ENCODE results near the gene TMED1.
A peak's percentile ranks its signal among the peaks of the same experiment; 100 is the strongest.
"Not testable (repeated sequence)": the region's sequence is repeated elsewhere in the genome, so short reads cannot be mapped to it uniquely, and the experiment has no call there.

The TMED1 gene

DNA sequence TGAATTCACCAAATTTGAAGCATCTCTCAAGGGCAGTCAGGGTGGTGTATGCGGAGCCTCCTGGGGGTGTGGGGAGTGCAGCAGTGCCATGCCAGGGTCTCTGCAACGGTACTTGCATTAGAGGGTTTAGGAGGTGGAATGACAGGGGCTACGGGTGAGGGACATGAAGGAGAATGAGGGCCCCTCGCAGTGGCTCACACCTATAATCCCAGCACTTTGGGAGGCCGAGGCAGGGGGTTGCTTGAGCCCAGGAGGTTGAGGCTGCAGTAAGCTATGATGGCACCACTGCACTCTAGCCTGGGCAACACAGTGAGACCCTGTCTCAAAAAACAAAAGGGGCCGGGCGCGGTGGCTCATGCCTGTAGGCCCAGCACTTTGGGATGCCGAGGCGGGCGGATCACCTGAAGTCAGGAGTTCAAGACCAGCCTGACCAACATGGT is 33.9 kb upstream of the TMED1 start:
- DNase-seq; H3K4me2 ChIP-seq (ENCODE audit: low read length, poor library complexity, severe bottlenecking); H3K27me3 ChIP-seq (ENCODE audit: control insufficient read depth in 1 of 2, insufficient read depth in 1 of 2, low read length in 2 of 2); H3K23ac ChIP-seq (ENCODE audit: low read length in 2 of 2); H3K4me1 ChIP-seq (ENCODE audit: control insufficient read depth, insufficient read depth, low read depth, low read length); H2BK15ac ChIP-seq (ENCODE audit: low read depth, poor library complexity, severe bottlenecking); H3K14ac ChIP-seq (ENCODE audit: low read length in 2 of 2); H2AFZ ChIP-seq (ENCODE audit: low read depth, low read length); H4K8ac ChIP-seq (ENCODE audit: low read length); H3K9me3 ChIP-seq (ENCODE audit: control insufficient read depth, low read length); H2BK120ac ChIP-seq (ENCODE audit: low read depth, low read length); H3K9ac ChIP-seq (ENCODE audit: low read length); H2BK5ac ChIP-seq (ENCODE audit: low read depth, low read length, poor library complexity, severe bottlenecking); H3K79me1 ChIP-seq (replicated peaks; ENCODE audit: low read length, poor library complexity, severe bottlenecking); H2AK5ac ChIP-seq (ENCODE audit: low read length, severe bottlenecking); H3K27ac ChIP-seq (ENCODE audit: low read length, poor library complexity, severe bottlenecking); H3K4ac ChIP-seq (ENCODE audit: low read depth in 1 of 2, low read length in 2 of 2); H3K4me3 ChIP-seq (ENCODE audit: insufficient read depth in 1 of 2, low read depth in 1 of 2, low read length in 2 of 2); H3K36me3 ChIP-seq (ENCODE audit: control insufficient read depth in 1 of 2, insufficient read depth in 2 of 2, low read depth in 1 of 2, low read length in 2 of 2): not testable (repeated sequence)
- H4K91ac ChIP-seq (ENCODE audit: low read length), result peak overlapping the region; percentile 59
- peak overlapping the region in 1 of 2 experiments; percentile 0 for H2BK12ac ChIP-seq (ENCODE audit: low read length in 2 of 2)
- WGBS, result 95% methylated on average over 11 of the region's 11 CpGs
- peak overlapping the region in 1 of 2 experiments; percentile 12 for H3K18ac ChIP-seq (ENCODE audit: low read depth in 1 of 2, low read length in 2 of 2)

DNA sequence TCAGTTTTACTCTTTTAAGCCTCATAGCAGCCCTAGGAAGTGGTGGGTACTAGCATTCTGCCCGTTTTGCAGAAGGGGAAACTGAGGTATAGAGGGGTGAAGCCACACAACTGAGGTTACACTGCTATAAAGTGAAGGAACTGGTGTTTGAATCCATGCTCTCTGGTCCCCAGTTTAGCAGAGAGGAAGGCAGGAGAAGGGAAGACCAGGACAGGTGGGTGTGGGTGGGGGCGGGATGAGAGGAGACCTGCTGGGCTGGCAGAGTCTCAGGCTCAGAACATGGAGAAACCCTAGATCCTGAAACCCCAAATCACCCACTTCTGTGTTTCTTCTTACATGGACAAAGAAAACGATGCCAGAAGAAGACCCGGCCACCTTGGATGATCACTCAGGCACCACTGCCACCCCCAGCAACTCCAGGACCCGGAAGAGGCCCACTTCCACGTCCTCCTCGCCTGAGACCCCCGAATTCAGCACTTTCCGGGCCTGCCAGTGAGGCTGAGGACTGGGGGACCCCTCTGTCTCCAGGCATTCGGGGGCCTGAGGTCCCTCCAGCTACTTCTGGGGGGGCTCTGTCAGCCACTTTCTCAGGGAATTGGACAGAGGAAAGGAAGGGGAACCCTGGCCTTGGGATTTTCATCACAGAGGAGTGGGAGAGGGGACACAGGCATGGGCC is 33.0 kb upstream of the TMED1 start:
- 92% methylated on average over 10 of the region's 10 CpGs for WGBS

DNA sequence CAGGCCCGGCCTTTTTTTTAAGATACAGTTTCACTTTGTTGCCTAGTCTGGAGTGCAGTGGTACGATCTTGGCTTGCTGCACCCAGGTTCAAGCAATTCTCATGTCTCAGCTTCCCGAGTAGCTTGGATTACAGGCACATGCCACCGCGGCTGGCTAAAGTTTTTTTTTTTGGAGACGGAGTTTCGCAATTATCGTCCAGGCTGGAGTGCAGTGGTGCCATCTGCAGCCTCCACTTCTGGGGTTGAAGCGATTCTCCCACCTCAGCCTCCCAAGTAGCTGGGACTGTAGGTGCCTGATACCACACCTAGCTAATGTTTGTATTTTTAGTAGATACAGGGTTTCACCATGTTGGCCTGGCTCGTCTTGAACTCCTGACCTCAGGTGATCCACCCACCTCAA is 30.5 kb upstream of the TMED1 start:
- no peak overlapping the region for H2BK12ac ChIP-seq (ENCODE audit: low read length in 2 of 2)
- no peak overlapping the region for H3K14ac ChIP-seq (ENCODE audit: low read length in 2 of 2)

More for the DNA sequence above, 33.0 kb upstream of the TMED1 start:
- no peak overlapping the region for H2BK12ac ChIP-seq (ENCODE audit: low read length in 2 of 2)
- H3K4ac ChIP-seq (ENCODE audit: low read depth in 1 of 2, low read length in 2 of 2), result no peak overlapping the region
- no peaks in the 10 kb centered on the region for H3K36me3 ChIP-seq (ENCODE audit: control insufficient read depth in 1 of 2, insufficient read depth in 2 of 2, low read depth in 1 of 2, low read length in 2 of 2)
- H4K8ac ChIP-seq (ENCODE audit: low read length), result no peak overlapping the region
- H3K9me3 ChIP-seq (ENCODE audit: control insufficient read depth, low read length), result no peaks in the 10 kb centered on the region
- no peak overlapping the region for H3K18ac ChIP-seq (ENCODE audit: low read depth in 1 of 2, low read length in 2 of 2)
- DNase-seq, result no peak
- no peak overlapping the region for H3K23ac ChIP-seq (ENCODE audit: low read length in 2 of 2)
- no peak overlapping the region for H4K91ac ChIP-seq (ENCODE audit: low read length)
- H3K27ac ChIP-seq (ENCODE audit: low read length, poor library complexity, severe bottlenecking), result no peak overlapping the region
- no peak overlapping the region for H2BK5ac ChIP-seq (ENCODE audit: low read depth, low read length, poor library complexity, severe bottlenecking)
- no peak overlapping the region for H3K4me2 ChIP-seq (ENCODE audit: low read length, poor library complexity, severe bottlenecking)
- H3K14ac ChIP-seq (ENCODE audit: low read length in 2 of 2), result no peak overlapping the region
- no peak overlapping the region for H2AFZ ChIP-seq (ENCODE audit: low read depth, low read length)
- no peak overlapping the region for H2BK120ac ChIP-seq (ENCODE audit: low read depth, low read length)
- H3K4me1 ChIP-seq (ENCODE audit: control insufficient read depth, insufficient read depth, low read depth, low read length), result peaks cover 9% of the 10 kb centered on the region
- no peak overlapping the region for H2BK15ac ChIP-seq (ENCODE audit: low read depth, poor library complexity, severe bottlenecking)
- no peak overlapping the region for H3K9ac ChIP-seq (ENCODE audit: low read length)
- H3K79me1 ChIP-seq (replicated peaks; ENCODE audit: low read length, poor library complexity, severe bottlenecking), result peaks cover 4% of the 10 kb centered on the region
- H2AK5ac ChIP-seq (ENCODE audit: low read length, severe bottlenecking), result no peak overlapping the region
- no peak overlapping the region for H3K4me3 ChIP-seq (ENCODE audit: insufficient read depth in 1 of 2, low read depth in 1 of 2, low read length in 2 of 2)
- no peaks in the 10 kb centered on the region for H3K27me3 ChIP-seq (ENCODE audit: control insufficient read depth in 1 of 2, insufficient read depth in 1 of 2, low read length in 2 of 2)

DNA sequence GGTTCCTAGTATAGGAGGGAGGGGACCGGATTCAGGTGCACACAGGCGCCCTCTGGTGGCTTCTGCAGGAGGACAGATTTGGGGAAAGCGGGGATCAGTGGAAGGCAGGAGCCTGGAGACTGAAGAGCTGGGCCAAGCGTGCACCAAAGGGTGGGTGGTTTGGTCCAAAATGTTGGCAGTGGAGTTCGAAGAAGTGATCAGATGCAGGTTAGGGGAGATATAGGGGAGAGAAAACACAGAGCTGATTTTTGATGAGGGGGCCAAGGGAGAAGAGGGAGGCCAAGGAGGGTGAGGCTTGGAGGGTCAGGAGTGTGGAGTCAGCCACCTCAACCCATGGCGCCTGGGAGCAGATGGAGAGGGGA is 28.5 kb upstream of the TMED1 start:
- Histone ChIP-seq H3K27ac (ENCODE audit: low read length, poor library complexity, severe bottlenecking) (no peak overlapping the region), H4K91ac (ENCODE audit: low read length) (no peak overlapping the region), H3K4me1 (ENCODE audit: control insufficient read depth, insufficient read depth, low read depth, low read length) (peaks cover 9% of the 10 kb centered on the region), H2AFZ (ENCODE audit: low read depth, low read length) (peak overlapping the region; percentile 54), H3K4me3 (ENCODE audit: insufficient read depth in 1 of 2, low read depth in 1 of 2, low read length in 2 of 2) (peak overlapping the region in 1 of 2 experiments; percentile 25), H3K9me3 (ENCODE audit: control insufficient read depth, low read length) (no peaks in the 10 kb centered on the region), H2BK12ac (ENCODE audit: low read length in 2 of 2) (peak overlapping the region in 1 of 2 experiments; percentile 40), H3K18ac (ENCODE audit: low read depth in 1 of 2, low read length in 2 of 2) (no peak overlapping the region), H3K23ac (ENCODE audit: low read length in 2 of 2) (no peak overlapping the region), H3K27me3 (ENCODE audit: control insufficient read depth in 1 of 2, insufficient read depth in 1 of 2, low read length in 2 of 2) (no peaks in the 10 kb centered on the region), H2BK15ac (ENCODE audit: low read depth, poor library complexity, severe bottlenecking) (no peak overlapping the region), H4K8ac (ENCODE audit: low read length) (peak overlapping the region; percentile 89), H3K4me2 (ENCODE audit: low read length, poor library complexity, severe bottlenecking) (no peak overlapping the region), H3K9ac (ENCODE audit: low read length) (peak overlapping the region; percentile 69), H3K36me3 (ENCODE audit: control insufficient read depth in 1 of 2, insufficient read depth in 2 of 2, low read depth in 1 of 2, low read length in 2 of 2) (no peaks in the 10 kb centered on the region), H3K4ac (ENCODE audit: low read depth in 1 of 2, low read length in 2 of 2) (no peak overlapping the region), H2AK5ac (ENCODE audit: low read length, severe bottlenecking) (no peak overlapping the region), H2BK120ac (ENCODE audit: low read depth, low read length) (no peak overlapping the region), H3K79me1 (replicated peaks; ENCODE audit: low read length, poor library complexity, severe bottlenecking) (no peaks in the 10 kb centered on the region), H3K14ac (ENCODE audit: low read length in 2 of 2) (no peak overlapping the region), H2BK5ac (ENCODE audit: low read depth, low read length, poor library complexity, severe bottlenecking) (no peak overlapping the region)
- DNase-seq, result peak; percentile 76
- WGBS, result 18% methylated on average over 6 of the region's 6 CpGs

More for the DNA sequence above, 30.5 kb upstream of the TMED1 start:
- no peak overlapping the region for H3K4ac ChIP-seq (ENCODE audit: low read depth in 1 of 2, low read length in 2 of 2)
- DNase-seq, result no peak
- H3K4me3 ChIP-seq (ENCODE audit: insufficient read depth in 1 of 2, low read depth in 1 of 2, low read length in 2 of 2), result no peak overlapping the region
- H2AK5ac ChIP-seq (ENCODE audit: low read length, severe bottlenecking), result no peak overlapping the region
- H3K27me3 ChIP-seq (ENCODE audit: control insufficient read depth in 1 of 2, insufficient read depth in 1 of 2, low read length in 2 of 2), result no peaks in the 10 kb centered on the region
- H3K23ac ChIP-seq (ENCODE audit: low read length in 2 of 2), result no peak overlapping the region
- H2BK120ac ChIP-seq (ENCODE audit: low read depth, low read length), result no peak overlapping the region
- no peaks in the 10 kb centered on the region for H3K79me1 ChIP-seq (replicated peaks; ENCODE audit: low read length, poor library complexity, severe bottlenecking)
- no peak overlapping the region for H4K8ac ChIP-seq (ENCODE audit: low read length)
- H3K4me1 ChIP-seq (ENCODE audit: control insufficient read depth, insufficient read depth, low read depth, low read length), result peaks cover 12% of the 10 kb centered on the region
- no peaks in the 10 kb centered on the region for H3K36me3 ChIP-seq (ENCODE audit: control insufficient read depth in 1 of 2, insufficient read depth in 2 of 2, low read depth in 1 of 2, low read length in 2 of 2)
- no peaks in the 10 kb centered on the region for H3K9me3 ChIP-seq (ENCODE audit: control insufficient read depth, low read length)
- H2BK5ac ChIP-seq (ENCODE audit: low read depth, low read length, poor library complexity, severe bottlenecking), result no peak overlapping the region
- H2BK15ac ChIP-seq (ENCODE audit: low read depth, poor library complexity, severe bottlenecking), result no peak overlapping the region
- no peak overlapping the region for H4K91ac ChIP-seq (ENCODE audit: low read length)
- WGBS, result 93% methylated on average over 10 of the region's 10 CpGs
- H3K18ac ChIP-seq (ENCODE audit: low read depth in 1 of 2, low read length in 2 of 2), result no peak overlapping the region
- no peak overlapping the region for H3K27ac ChIP-seq (ENCODE audit: low read length, poor library complexity, severe bottlenecking)
- no peak overlapping the region for H3K4me2 ChIP-seq (ENCODE audit: low read length, poor library complexity, severe bottlenecking)
- H2AFZ ChIP-seq (ENCODE audit: low read depth, low read length), result no peak overlapping the region
- no peak overlapping the region for H3K9ac ChIP-seq (ENCODE audit: low read length)

Data from mesenchymal stem cell (in vitro differentiated cells and primary cell).